Lung (tissue), 12 donors: ENCODE data around the gene TAS1R2. TPM values are rescaled to one million over a fixed set of nuclear protein-coding genes. Genes with fewer than 3 reads are reported as not detected.

Experiments used
- ATAC-seq: fragments of 200-7000 bp; cut with Tn5 transposase; one replicate; pipeline ENCODE4 v1.9.1; 2020; ENCODE audit warnings: moderate number of reproducible peaks; ENCODE audit not compliant: insufficient read depth, low FRiP score
- DNase-seq, 3 donors: peaks; one replicate each; pipeline ENCODE4 v3.0.0-alpha.2; 2013 to 2017
- H3K27ac ChIP-seq, 2 donors: one replicate each; pipeline ENCODE4 v1.5.1; 2013; ENCODE audit warnings: mild to moderate bottlenecking in 2 of 2, moderate library complexity in 2 of 2, control low read depth in 1 of 2, inconsistent platforms in 1 of 2, low read depth in 1 of 2, low read length in 1 of 2
- H3K27me3 ChIP-seq, 3 donors: one replicate each; pipeline ENCODE4 v1.5.1; 2013; ENCODE audit warnings: low read length in 2 of 3; ENCODE audit not compliant: control insufficient read depth in 3 of 3, insufficient read depth in 3 of 3
- H3K36me3 ChIP-seq, 4 donors: one replicate each; pipeline ENCODE4 v1.5.1; 2013; ENCODE audit warnings: low read length in 4 of 4, mild to moderate bottlenecking in 1 of 4, moderate library complexity in 1 of 4; ENCODE audit not compliant: control insufficient read depth in 4 of 4, insufficient read depth in 4 of 4
- H3K4me1 ChIP-seq, 5 donors: one replicate each; pipeline ENCODE4 v1.5.1; 2013; ENCODE audit warnings: low read length in 5 of 5, mild to moderate bottlenecking in 2 of 5, moderate library complexity in 1 of 5; ENCODE audit not compliant: control insufficient read depth in 5 of 5, insufficient read depth in 5 of 5
- H3K4me3 ChIP-seq: one replicate; pipeline ENCODE4 v1.5.1; 2013; ENCODE audit warnings: mild to moderate bottlenecking, control low read depth, moderate library complexity
- H3K9ac ChIP-seq, 2 donors: one replicate each; pipeline ENCODE4 v1.5.1; 2013; ENCODE audit warnings: low read length in 2 of 2, control low read depth in 1 of 2; ENCODE audit not compliant: insufficient read depth in 1 of 2
- H3K9me3 ChIP-seq, 4 donors: one replicate each; pipeline ENCODE4 v1.5.1; 2013; ENCODE audit warnings: low read length in 3 of 4, mild to moderate bottlenecking in 1 of 4, moderate library complexity in 1 of 4; ENCODE audit not compliant: control insufficient read depth in 4 of 4, insufficient read depth in 3 of 4
- WGBS, 2 donors: extraction: QIAGEN DNeasy Blood & Tissue Kit; methylation state at CpG; one replicate each; pipeline ENCODE4 v1.1.7; 2013; 5-methylcytosine and 5-hydroxymethylcytosine counted together
- polyA plus RNA-seq, 2 donors: library from polyadenylated mRNA; stranded (reverse); fragments of 200-250 nt; gene quantifications; one replicate each; pipeline ENCODE4 v1.2.1, GENCODE V29; 2013
- total RNA-seq, 2 donors: library from RNA; depleted of rRNA in 1 of 2; stranded (reverse); fragments of >200 nt in 1 of 2; gene quantifications; one replicate each; pipeline ENCODE4 v1.2.1, GENCODE V29; 2014 to 2021
- TF ChIP-seq, protein P1 (sequence below): IDR thresholded peaks from 2 replicates; pipeline ENCODE4 v1.5.1; 2012; ENCODE audit warnings: mild to moderate bottlenecking; ENCODE audit errors: control extremely low read depth, extremely low read depth
- donor health status: control.
- donor health status: control.
- donor health status: Bipolar disorder and iron deficiency.
- donor health status: healthy.
- donor health status: DM: yes; HTN: yes; CAD: no.

TAS1R2 gene
- total and polyA plus RNA-seq, 4 donors = not detected

DNA sequence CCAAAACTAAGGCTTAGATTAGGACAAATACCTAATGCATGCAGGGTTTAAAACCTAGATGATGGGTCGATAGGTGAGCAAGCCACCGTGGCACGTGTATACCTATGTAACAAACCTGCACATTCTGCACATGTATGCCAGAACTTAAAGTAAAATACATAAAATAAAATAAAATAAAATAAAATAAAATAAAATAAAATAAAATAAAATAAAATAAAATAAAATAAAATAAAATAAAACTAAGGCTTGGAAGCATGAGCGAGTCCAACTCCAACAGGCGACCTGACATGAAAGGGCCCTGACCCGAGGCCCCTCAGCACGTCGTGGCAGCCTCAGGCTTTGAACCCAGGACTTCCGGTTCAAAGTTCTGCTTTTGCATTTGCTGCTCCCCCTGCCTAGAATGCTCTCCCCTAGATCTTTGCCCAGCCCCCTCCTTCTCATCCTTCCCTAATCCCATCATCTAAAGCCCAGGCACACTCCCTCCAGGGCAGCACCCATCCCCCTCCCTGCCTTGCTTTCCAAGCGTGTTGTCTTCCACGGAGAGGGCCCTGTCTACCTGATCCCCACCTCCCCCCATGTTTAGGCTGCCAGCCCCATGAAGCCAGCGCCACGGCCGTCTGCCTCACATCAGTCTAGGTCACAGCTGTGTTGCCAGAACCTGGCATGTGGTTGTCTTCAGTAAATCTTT, 64.3 kb downstream of the TAS1R2 start:
- WGBS, 2 donors = 63 to 71% methylated on average over 14 of the region's 14 CpGs
- TF ChIP-seq, protein P1, sequence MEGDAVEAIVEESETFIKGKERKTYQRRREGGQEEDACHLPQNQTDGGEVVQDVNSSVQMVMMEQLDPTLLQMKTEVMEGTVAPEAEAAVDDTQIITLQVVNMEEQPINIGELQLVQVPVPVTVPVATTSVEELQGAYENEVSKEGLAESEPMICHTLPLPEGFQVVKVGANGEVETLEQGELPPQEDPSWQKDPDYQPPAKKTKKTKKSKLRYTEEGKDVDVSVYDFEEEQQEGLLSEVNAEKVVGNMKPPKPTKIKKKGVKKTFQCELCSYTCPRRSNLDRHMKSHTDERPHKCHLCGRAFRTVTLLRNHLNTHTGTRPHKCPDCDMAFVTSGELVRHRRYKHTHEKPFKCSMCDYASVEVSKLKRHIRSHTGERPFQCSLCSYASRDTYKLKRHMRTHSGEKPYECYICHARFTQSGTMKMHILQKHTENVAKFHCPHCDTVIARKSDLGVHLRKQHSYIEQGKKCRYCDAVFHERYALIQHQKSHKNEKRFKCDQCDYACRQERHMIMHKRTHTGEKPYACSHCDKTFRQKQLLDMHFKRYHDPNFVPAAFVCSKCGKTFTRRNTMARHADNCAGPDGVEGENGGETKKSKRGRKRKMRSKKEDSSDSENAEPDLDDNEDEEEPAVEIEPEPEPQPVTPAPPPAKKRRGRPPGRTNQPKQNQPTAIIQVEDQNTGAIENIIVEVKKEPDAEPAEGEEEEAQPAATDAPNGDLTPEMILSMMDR = no peak
- peaks cover 0 to 12% (median 7%) of the 10 kb centered on the region in 3 donors for H3K27me3 ChIP-seq

DNA sequence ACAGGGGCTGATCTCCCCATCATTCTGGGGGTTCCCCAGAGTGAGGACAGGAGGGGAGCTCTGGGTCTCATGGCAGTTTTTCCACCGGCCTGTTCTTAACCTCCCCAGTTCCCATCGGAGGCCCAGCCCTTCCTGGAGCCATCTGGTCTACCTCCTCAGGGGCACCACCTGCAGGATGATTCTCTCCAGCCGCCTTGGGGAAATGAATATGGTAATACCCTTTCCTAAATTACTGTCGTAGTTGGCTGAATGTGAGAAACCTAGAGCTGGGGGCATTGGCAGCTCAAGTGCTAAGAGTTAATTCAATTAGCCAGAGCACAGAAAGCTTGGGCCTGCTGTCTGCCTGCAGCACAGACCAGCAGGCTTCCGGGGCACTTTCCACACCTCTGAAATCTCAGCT, 64.9 kb downstream of the TAS1R2 start:
- 32 to 39% methylated on average over 5 of the region's 5 CpGs for WGBS, 2 donors

More for the DNA sequence above, 64.3 kb downstream of the TAS1R2 start:
- Histone ChIP-seq H3K36me3 (no peaks in the 10 kb centered on the region), H3K9me3 (peaks cover 0 to 13% (median 0%) of the 10 kb centered on the region in 4 donors), H3K27ac (no peak overlapping the region), H3K4me1 (peaks cover 0 to 14% (median 0%) of the 10 kb centered on the region in 5 donors), H3K4me3 (no peak overlapping the region), H3K9ac (no peak overlapping the region)
- DNase-seq (no peak), ATAC-seq (no peak)

DNA sequence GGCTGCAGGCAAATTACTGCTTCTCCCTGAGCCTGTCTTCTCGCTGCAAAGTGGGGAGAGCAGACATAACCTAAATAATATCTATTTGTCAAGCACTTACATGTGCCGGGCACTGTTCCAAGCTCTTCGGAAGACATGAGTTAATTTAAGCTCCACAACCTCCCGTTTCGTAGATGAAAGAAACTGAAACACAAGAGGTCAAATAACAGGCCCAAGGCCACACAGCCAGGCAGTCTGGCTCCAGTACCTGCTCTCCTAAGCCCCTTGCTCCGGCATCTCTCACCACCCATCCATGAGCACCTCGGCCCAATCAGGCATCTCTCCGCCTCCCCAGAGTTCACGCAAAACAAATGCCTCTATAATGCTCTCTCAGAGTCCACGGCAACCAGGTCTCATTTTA, 65.4 kb downstream of the TAS1R2 start:
- Histone ChIP-seq H3K4me3 (no peak overlapping the region), H3K9ac (no peak overlapping the region), H3K36me3 (no peaks in the 10 kb centered on the region), H3K9me3 (peaks cover 0 to 13% (median 0%) of the 10 kb centered on the region in 4 donors), H3K4me1 (peaks cover 0 to 7% (median 0%) of the 10 kb centered on the region in 5 donors), H3K27ac (no peak overlapping the region), H3K27me3 (peaks cover 0 to 12% (median 7%) of the 10 kb centered on the region in 3 donors)
- ATAC-seq (no peak), DNase-seq (peak in 1 of 3 donors; percentile 67)
- 39 to 60% methylated on average over 10 of the region's 10 CpGs for WGBS, 2 donors
- TF ChIP-seq, protein P1 = no peak

More for the DNA sequence above, 64.9 kb downstream of the TAS1R2 start:
- Histone ChIP-seq H3K27ac (no peak overlapping the region), H3K36me3 (no peaks in the 10 kb centered on the region), H3K27me3 (peaks cover 0 to 12% (median 7%) of the 10 kb centered on the region in 3 donors), H3K9ac (no peak overlapping the region), H3K4me1 (peaks cover 0 to 13% (median 0%) of the 10 kb centered on the region in 5 donors), H3K9me3 (peaks cover 0 to 13% (median 0%) of the 10 kb centered on the region in 4 donors), H3K4me3 (no peak overlapping the region)
- ATAC-seq (no peak), DNase-seq (no peak)
- TF ChIP-seq, protein P1 = no peak
